Astrocyte of the hippocampus (primary cell): ENCODE measurements around the gene GJE1.

Source experiments
- DNase-seq: peaks from one replicate; pipeline ENCODE4 v3.0.0; 2011; ENCODE audit warnings: low read depth, low spot score

Gene GJE1

DNA sequence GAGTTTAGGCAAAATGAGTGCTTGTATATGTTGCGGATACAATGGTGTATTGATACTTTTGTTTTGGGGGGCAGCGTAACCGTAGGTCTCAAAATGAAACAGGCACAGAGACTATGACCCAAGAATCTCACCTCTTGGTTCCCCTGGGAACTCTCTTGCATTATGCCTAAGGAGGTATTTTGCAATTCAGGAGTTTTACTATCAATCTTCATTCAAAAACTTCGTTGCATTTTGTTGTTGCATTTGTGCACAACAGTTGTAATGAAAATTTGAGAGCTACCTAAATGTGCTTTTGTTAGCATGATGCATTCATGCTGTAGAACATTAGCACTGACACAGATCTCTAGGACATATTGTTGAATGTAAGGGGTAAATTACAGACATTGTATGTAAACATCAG, 32.5 kb downstream of the GJE1 start:
- DNase-seq: no peak

DNA sequence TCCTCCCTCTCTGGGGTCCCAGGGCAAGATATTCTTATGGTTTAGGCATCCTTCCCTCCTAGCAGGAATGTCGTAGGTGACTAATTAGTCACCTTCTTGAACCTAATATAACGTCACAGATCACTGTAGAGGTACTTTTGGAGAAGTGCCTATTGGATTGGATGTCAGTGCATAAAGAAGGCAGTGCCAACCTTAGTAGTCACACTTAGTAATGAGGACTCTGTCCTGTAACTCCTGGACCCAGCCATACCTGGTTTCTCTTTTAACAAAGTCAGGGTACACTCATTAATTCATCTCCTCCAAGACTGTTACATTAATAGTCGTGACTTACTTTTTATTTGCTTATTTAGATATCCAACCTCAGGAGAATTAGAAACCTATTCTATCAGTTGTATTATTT, 34.3 kb downstream of the GJE1 start:
- DNase-seq: no peak

DNA sequence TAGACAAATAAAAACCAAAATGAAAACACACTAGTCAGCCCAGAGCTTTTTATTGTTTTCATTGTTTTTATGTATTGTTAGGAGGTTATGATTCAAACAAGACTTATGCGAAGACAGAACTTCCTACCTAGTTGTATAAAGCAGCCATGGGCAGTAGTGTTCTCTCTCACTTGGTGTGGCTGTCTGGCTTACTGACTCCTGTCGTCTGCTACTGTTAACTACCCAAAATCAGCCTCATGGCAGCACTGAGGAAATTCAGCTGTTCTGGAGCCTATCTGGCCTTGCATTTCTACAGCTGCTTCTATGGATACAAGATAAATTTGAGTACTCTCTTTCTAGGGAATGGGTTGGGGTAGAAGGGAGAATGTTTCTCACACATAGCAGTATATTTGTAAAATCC, 34.8 kb downstream of the GJE1 start:
- no peak for DNase-seq

DNA sequence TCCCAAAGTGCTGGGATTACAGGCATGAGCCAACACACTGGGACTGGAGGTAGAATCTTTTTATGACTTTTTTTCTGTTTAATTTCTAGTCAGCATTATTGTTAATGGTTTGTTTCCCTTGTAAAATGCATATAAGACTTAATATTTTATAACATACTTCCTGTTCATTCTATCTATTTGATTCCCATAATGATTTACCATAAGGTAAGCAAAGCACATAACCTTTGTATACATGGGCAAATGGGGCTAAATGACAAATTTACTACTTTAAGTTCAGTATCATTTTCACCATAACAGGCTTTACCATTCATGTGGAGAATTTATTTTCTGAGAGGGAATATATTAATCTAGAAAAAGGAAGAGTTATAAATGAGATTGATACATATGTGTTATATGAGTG, 38.6 kb downstream of the GJE1 start:
- DNase-seq: no peak

DNA sequence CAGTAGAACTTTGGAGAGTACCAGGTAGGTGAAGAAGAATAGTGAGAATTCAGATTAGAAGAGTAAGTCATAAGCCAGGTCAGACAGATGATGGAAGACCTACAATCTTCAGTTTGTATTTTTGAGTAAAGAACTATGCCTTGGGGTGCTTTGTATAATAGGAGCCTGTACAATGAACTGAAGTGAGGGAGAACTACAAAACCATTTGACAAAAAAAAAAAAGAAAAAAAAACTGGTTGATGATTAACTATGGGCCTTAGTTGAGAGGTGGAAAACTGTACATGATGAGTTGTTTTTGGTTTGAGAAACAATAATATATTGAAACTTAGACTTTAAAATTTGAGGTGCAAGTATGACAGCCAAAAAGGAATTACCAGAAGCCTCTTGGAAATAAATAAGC, 40.0 kb downstream of the GJE1 start:
- no peak for DNase-seq

- no peak for DNase-seq
Observed at GRCh38 chr6:142173980-142174379, 41.3 kb downstream of the GJE1 start.

DNA sequence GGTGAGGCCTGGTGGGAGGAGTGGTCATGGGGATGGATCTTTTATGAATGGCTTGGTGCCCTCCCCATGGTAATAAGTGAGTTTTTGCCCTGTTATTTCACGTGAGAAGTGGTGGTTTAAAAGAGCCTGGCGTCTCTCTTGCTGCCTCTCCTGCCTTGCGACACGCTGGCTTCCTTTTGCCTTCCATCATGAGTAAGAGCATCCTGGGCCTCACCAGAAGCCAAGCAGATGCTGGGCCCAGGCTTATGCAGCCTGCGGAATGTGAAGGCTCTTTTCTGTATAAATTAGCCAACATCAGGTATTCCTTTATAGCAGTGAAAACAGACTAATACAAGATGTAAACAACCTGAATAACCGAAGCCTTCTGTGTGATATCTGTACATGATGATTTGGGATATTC, 42.0 kb downstream of the GJE1 start:
- no peak for DNase-seq

DNA sequence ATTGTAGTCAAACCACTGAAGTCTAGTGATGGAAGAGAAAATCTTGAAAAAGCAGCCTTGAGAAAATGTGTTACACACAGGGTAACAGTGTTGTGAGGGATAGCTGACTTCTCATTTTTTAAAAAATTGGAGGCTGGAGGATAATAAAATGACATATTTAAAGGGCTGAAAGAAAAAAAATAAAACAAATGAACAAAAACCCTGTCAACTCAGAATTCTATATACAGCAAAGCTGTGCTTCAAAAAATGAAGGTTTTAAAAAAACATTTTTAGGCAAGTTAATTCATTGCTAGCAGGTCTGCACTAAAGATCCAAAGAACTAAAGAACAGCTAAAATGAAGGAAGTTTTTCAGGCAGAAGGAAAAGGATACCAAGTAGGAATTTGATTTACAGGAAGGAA, 45.4 kb downstream of the GJE1 start:
- no peak for DNase-seq

- no peak for DNase-seq
Observed at GRCh38 chr6:142182004-142182403, 49.3 kb downstream of the GJE1 start.

DNA sequence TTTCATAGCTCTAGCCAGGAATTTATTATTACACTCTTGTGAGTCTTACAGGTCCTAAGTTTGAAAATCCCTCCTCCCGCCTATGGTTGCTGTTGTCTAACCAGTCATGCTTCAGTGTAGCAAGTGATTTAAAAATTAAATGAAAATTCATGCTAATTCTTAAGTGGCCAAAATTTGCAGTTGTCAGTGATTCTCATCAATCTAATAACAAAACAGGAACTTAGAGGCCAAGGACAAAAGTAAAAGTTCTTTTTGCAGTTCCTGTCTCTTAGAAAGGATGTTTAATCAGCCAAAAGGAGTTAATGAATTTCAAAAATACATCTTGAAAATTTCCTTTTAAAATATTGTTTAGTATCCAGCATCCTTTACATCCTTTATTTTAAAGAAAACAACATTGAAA, 50.6 kb downstream of the GJE1 start:
- DNase-seq: no peak

- DNase-seq: no peak
Observed at GRCh38 chr6:142184307-142184706, 51.6 kb downstream of the GJE1 start.
